Pancreas (tissue), 10 donors: ENCODE data around the gene DNM3. TPM values are rescaled to one million over a fixed set of nuclear protein-coding genes. Genes with fewer than 3 reads are reported as not detected.

ENCODE experiments used
- ATAC-seq, 4 donors: fragments of 200-7000 bp; cut with Tn5 transposase; one replicate each; pipeline versions ENCODE4 v1.8.0 to v1.9.1; 2020; ENCODE audit warnings: mild to moderate bottlenecking in 4 of 4, moderate library complexity in 4 of 4
- DNase-seq, 6 donors: peaks; one replicate each; pipeline ENCODE4 v3.0.0-alpha.2; 2020
- FAIRE-seq: peaks from 2 replicates; lab custom pipeline; 2012; peaks lifted over from hg19 to GRCh38; lab: Jason Lieb, UNC
- H3K27ac ChIP-seq, 4 donors: fragments of 200-600 bp; sonication (generic); 1 replicate in 3 of 4; 2 replicates in 1 of 4; pipeline versions ENCODE4 v1.5.0 to v1.8.0; 2020
- H3K27me3 ChIP-seq, 4 donors: fragments of 200-600 bp; one replicate each; pipeline ENCODE4 v1.8.0; 2021
- H3K36me3 ChIP-seq, 3 donors: fragments of 200-600 bp; sonication (generic) in 1 of 3; one replicate each; pipeline versions ENCODE4 v1.5.0 to v1.8.0; 2020 to 2021
- H3K4me1 ChIP-seq, 3 donors: fragments of 200-600 bp; one replicate each; pipeline ENCODE4 v1.8.0; 2021
- H3K4me3 ChIP-seq, 4 donors: fragments of 200-600 bp; sonication (generic) in 2 of 4; one replicate each; pipeline versions ENCODE4 v1.5.0 to v1.8.0; 2020 to 2021
- H3K9me3 ChIP-seq, 4 donors: fragments of 200-600 bp; one replicate each; pipeline ENCODE4 v1.8.0; 2021
- whole genome bisulfite sequencing, 2 donors: extraction: QIAGEN DNeasy Blood & Tissue Kit; methylation state at CpG; one replicate each; pipeline ENCODE4 v1.1.7; 2013; 5-methylcytosine and 5-hydroxymethylcytosine counted together
- intact Hi-C, 3 donors: fragments of 100-400 bp; cut with DNase I; formaldehyde crosslinking; loops; one replicate each; pipeline versions ENCODE4 v1.11.1 to v1.14.2; 2022
- polyA plus RNA-seq, 2 donors: library from polyadenylated mRNA; stranded (reverse); fragments of 200-250 nt; gene quantifications; one replicate each; pipeline ENCODE4 v1.2.3, GENCODE V29; 2013
- total RNA-seq, 6 donors: library from RNA; stranded (reverse); fragmentation: NEBNext Ultra II Directional in 4 of 6; extraction: Animal tissue kit (Norgen Biotek cat#: 25700) in 4 of 6; gene quantifications; one replicate each; pipeline versions ENCODE4 v1.2.1 to v1.2.4, GENCODE V29; 2021 to 2023
- TF ChIP-seq, protein P1 (sequence below), 4 donors: fragments of 200-600 bp; sonication (generic) in 3 of 4; IDR thresholded peaks; one replicate each; pipeline versions ENCODE4 v1.5.0 to v1.8.0; 2021; ENCODE audit warnings: antibody characterized with exemption in 4 of 4
- donor health status: healthy with polysubstance abuse.
- donor health status: DM: no; HTN: no; CAD: no; lungs with moderate emphysema.
- donor health status: DM: no; HTN: no; CAD: no.
- donor health status: control.
- donor health status: control.
- donor health status: Bipolar disorder and iron deficiency.
- donor health status: DM: yes; HTN: yes; CAD: no.
- donor health status: DM: no; HTN: no; CAD: no.
- donor health status: DM: no; HTN: no; CAD: no.
- donor health status: DM: yes; HTN: yes; CAD: no.

The DNM3 gene
- total and polyA plus RNA-seq, 8 donors = 0.40 to 1.3 (median 0.78) TPM

DNA sequence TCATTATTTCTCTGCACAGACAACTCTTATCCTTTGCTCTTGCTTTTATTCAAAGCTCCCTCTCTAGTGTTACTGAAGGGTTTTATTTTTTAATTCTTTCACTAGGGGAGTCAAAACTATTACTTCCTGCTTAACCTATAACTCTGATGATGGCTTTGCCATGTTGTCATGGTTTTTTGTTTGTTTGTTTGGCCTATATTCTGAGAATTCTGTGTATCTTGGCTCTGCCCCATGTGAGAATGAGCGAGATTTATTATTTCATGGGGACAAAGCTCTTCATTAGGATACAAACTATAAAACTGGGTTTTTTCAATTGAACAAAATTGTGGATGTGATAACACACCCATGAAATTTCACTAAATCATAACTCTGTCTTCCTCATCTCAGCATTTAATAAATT lies 388.6 kb downstream of the DNM3 start:
- no peak for ATAC-seq
- Histone ChIP-seq H3K4me3 (no peak overlapping the region), H3K36me3 (no peaks in the 10 kb centered on the region), H3K9me3 (no peaks in the 10 kb centered on the region), H3K27ac (no peak overlapping the region), H3K27me3 (no peaks in the 10 kb centered on the region), H3K4me1 (no peaks in the 10 kb centered on the region)
- 70 to 73% methylated on average over 1 of the region's 1 CpG for WGBS, 2 donors
- TF ChIP-seq, protein P1, sequence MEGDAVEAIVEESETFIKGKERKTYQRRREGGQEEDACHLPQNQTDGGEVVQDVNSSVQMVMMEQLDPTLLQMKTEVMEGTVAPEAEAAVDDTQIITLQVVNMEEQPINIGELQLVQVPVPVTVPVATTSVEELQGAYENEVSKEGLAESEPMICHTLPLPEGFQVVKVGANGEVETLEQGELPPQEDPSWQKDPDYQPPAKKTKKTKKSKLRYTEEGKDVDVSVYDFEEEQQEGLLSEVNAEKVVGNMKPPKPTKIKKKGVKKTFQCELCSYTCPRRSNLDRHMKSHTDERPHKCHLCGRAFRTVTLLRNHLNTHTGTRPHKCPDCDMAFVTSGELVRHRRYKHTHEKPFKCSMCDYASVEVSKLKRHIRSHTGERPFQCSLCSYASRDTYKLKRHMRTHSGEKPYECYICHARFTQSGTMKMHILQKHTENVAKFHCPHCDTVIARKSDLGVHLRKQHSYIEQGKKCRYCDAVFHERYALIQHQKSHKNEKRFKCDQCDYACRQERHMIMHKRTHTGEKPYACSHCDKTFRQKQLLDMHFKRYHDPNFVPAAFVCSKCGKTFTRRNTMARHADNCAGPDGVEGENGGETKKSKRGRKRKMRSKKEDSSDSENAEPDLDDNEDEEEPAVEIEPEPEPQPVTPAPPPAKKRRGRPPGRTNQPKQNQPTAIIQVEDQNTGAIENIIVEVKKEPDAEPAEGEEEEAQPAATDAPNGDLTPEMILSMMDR (IDR thresholded peaks at IDR 0.05) = no peak
- intact Hi-C loops = no loop called here
- DNase-seq = no peak
- FAIRE-seq = no peak

DNA sequence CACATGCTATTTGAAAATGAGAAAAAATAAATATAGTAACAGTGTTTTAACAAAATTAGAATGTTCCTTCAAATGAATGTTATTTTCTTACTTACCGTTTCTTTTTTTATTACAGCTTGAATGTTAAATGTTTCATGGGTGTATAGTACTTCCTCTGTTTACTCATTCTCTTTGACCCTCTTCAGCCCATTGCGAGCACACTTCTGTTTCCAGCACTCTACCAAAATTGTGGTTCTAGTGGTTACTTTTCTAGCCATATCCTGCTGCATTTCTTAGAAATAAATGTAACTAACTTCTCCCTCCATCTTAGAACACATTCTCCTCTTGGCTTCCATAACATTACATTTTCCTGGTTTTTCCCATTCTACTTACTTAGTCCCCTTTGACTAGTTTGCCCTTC lies 389.2 kb downstream of the DNM3 start:
- H3K9me3 ChIP-seq = no peaks in the 10 kb centered on the region
- H3K27me3 ChIP-seq = no peaks in the 10 kb centered on the region
- DNase-seq = no peak
- no peaks in the 10 kb centered on the region for H3K36me3 ChIP-seq
- TF ChIP-seq, protein P1 (IDR thresholded peaks at IDR 0.05) = no peak
- no peak for FAIRE-seq
- no peak overlapping the region for H3K27ac ChIP-seq
- H3K4me3 ChIP-seq = no peak overlapping the region
- 93 to 96% methylated on average over 2 of the region's 2 CpGs for WGBS, 2 donors
- intact Hi-C loops = no loop called here
- ATAC-seq = no peak
- no peaks in the 10 kb centered on the region for H3K4me1 ChIP-seq

DNA sequence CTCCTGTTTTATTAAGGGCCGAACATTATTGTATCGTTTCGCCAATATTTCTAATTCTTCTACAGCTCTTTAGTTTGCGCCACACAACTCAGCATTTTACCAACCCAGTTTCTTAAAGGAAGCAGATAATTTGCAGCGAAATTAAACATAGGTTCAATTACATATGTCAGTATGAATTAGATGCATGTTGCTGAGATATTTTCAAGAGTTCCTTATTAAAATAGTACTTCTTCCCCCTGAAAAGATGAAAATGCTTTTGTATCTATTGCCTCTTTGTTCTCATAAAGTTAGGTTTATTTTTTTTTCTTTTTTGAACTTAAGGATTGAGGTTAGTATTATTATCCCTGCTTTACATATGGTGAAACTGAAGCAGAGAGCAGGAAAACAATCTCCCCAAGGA lies 395.7 kb downstream of the DNM3 start:
- H3K4me1 ChIP-seq = peaks cover 0 to 7% (median 4%) of the 10 kb centered on the region in 3 donors
- no peak for FAIRE-seq
- 95 to 99% methylated on average over 5 of the region's 5 CpGs for whole genome bisulfite sequencing, 2 donors
- intact Hi-C loops = no loop called here
- H3K27ac ChIP-seq = no peak overlapping the region
- H3K36me3 ChIP-seq = no peaks in the 10 kb centered on the region
- no peak for ATAC-seq
- H3K9me3 ChIP-seq = no peaks in the 10 kb centered on the region
- no peak overlapping the region for H3K4me3 ChIP-seq
- H3K27me3 ChIP-seq = no peaks in the 10 kb centered on the region
- no peak for DNase-seq
- TF ChIP-seq, protein P1 (IDR thresholded peaks at IDR 0.05) = no peak

DNA sequence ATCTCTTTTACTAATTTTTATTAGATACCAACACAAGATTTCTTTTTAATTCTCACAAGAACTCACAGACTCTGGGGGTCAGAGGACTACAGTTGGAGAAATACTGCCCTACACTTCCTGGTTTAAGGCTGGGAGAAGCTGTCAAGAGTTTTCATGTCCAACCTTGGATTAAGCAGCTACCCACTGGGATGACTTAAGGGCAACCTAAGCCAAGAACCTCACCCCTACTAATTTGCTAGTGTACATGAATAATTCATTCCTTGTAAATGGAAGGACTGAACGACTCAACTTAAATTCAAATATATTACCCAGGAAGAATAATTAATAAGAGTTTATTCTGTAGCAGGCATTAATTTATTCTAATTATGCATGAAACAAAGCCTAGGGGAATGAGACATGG lies 396.9 kb downstream of the DNM3 start:
- DNase-seq (no peak), ATAC-seq (no peak), FAIRE-seq (no peak)
- Histone ChIP-seq H3K27ac (no peak overlapping the region), H3K27me3 (no peaks in the 10 kb centered on the region), H3K9me3 (no peaks in the 10 kb centered on the region), H3K4me3 (no peak overlapping the region), H3K36me3 (no peaks in the 10 kb centered on the region), H3K4me1 (peaks cover 0 to 7% (median 4%) of the 10 kb centered on the region in 3 donors)
- TF ChIP-seq, protein P1 (IDR thresholded peaks at IDR 0.05) = no peak
- intact Hi-C loops = no loop called here
- WGBS, 2 donors = 88 to 93% methylated on average over 1 of the region's 1 CpG

DNA sequence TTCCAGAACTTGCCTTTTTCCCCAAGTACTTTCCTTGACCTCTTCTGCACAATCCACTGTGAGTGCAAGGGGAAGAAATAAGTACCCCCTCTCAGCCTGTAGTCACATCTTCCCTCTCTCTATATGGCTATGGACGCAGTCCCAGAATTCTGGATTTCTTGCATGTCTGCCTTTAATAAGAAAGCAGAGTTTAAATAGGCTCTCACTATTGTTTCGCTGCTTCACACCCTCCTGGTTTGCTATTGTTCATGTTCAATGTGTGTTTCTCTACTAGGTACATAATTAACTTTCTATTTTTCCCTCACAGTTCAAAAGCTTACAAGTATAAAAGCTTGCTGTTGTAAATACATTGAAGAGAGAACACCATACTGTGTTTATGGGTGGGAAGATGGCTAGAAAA lies 397.7 kb downstream of the DNM3 start:
- H3K4me3 ChIP-seq = no peak overlapping the region
- H3K36me3 ChIP-seq = no peaks in the 10 kb centered on the region
- no peaks in the 10 kb centered on the region for H3K9me3 ChIP-seq
- FAIRE-seq = no peak
- intact Hi-C loops = no loop called here
- H3K27ac ChIP-seq = no peak overlapping the region
- no peak for ATAC-seq
- TF ChIP-seq, protein P1 (IDR thresholded peaks at IDR 0.05) = no peak
- no peaks in the 10 kb centered on the region for H3K27me3 ChIP-seq
- H3K4me1 ChIP-seq = peaks cover 0 to 7% (median 4%) of the 10 kb centered on the region in 3 donors
- WGBS, 2 donors = 96 to 98% methylated on average over 2 of the region's 2 CpGs
- DNase-seq = no peak
